GM12892 (cell line): Measurements from ENCODE around the gene LMX1A.

Experiments
- DNase-seq: peaks from one replicate; pipeline ENCODE4 v3.0.0; 2011; ENCODE audit not compliant: insufficient read length
- FAIRE-seq: peaks from 2 replicates; lab custom pipeline; 2011; peaks lifted over from hg19 to GRCh38; lab: Jason Lieb, UNC
- POLR2A ChIP-seq: IDR thresholded peaks from 2 replicates; pipeline ENCODE4 v1.6.1; 2011; ENCODE audit warnings: low read depth, low read length, control low read depth
- POLR2AphosphoS5 ChIP-seq: IDR thresholded peaks from 2 replicates; pipeline ENCODE4 v1.6.1; 2011; ENCODE audit warnings: low read depth, low read length, control low read depth
- TAF1 ChIP-seq: IDR thresholded peaks from 2 replicates; pipeline ENCODE4 v1.6.1; 2011; ENCODE audit warnings: low read depth, mild to moderate bottlenecking, control low read depth, low read length, borderline replicate concordance

Gene LMX1A

GRCh38 chr1:165168467-165168866 is 188.0 kb downstream of the LMX1A start:
- FAIRE-seq (no peak), DNase-seq (no peak)
- no peak for TF ChIP-seq POLR2AphosphoS5
- no peak for TF ChIP-seq TAF1
- TF ChIP-seq POLR2A = no peak

DNA sequence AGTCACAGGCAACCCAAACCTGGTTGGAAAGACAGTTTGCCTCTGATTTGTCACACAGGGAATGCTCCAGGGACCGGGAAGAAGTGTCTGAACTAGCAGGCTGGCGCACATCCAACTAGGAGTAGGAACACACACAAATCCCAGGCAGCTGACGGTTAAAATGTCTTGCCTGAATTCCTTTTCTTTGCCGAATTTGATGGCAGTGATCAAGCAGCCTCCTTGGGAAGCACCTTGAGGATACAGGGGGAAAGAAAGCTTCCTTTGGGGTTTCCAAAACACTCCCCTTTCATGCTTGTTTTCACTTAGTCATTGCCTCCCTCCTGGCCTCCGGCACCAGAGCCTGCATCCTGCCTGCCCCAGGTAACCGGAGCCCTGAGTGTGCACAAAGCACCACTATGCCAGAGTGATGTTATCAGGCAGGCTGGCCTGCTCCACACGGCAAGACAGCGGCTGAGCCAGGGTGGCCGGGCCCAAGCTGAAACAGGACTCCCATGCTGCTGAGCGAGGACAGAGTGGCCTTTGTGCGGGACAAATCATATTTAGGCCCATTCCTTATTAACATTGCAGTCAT is 193.8 kb downstream of the LMX1A start:
- TF ChIP-seq POLR2AphosphoS5 (no peak), POLR2A (no peak)
- no peak for DNase-seq
- no peak for FAIRE-seq

DNA sequence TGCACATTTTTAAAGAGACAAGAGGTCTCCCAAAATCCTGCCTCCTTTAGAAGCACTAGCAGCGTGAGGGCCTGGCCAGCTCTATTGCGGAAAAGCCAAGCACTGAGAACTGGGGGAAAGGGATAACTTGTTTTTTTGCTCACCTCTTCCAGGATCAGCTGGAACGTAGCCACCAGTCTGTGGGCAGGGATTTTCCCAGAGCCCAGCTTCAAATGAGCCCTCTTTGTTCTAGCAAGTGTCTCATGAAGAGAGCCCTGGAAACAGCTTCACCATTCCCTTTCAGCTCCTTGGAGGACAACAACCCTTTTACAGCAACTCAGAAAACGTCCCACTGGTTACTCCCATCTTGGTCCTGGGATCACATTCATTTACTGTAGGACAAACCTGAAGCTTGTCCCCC is 195.4 kb downstream of the LMX1A start:
- FAIRE-seq (no peak), DNase-seq (no peak)

GRCh38 chr1:165153182-165153581 is 203.3 kb downstream of the LMX1A start:
- no peak for DNase-seq
- TF ChIP-seq POLR2A = no peak
- TF ChIP-seq TAF1 = no peak
- no peak for TF ChIP-seq POLR2AphosphoS5
- no peak for FAIRE-seq

More for the DNA sequence above, 195.4 kb downstream of the LMX1A start:
- TF ChIP-seq POLR2A (no peak), TAF1 (no peak), POLR2AphosphoS5 (no peak)

- no peak for FAIRE-seq
- no peak for DNase-seq
- no peak for TF ChIP-seq POLR2A
- no peak for TF ChIP-seq TAF1
- no peak for TF ChIP-seq POLR2AphosphoS5
Observed at GRCh38 chr1:165152727-165153126, 203.8 kb downstream of the LMX1A start.

GRCh38 chr1:165152109-165152508 is 204.4 kb downstream of the LMX1A start:
- no peak for DNase-seq
- FAIRE-seq = no peak
- TF ChIP-seq POLR2AphosphoS5 (no peak), TAF1 (no peak), POLR2A (no peak)
